OCI-LY3 (cell line): ENCODE results near the gene GAB2.

Source experiments
- H2AFZ ChIP-seq: fragments of 200-600, 300-600 bp; shearing (Covaris generic); 2 replicates; pipeline ENCODE4 v1.6.0; 2014; ENCODE audit warnings: antibody characterized with exemption, low read depth, low read length
- H3K27ac ChIP-seq: fragments of 200-600, 300-600 bp; sonication (generic); 2 replicates; pipeline ENCODE4 v1.5.1; 2014; ENCODE audit warnings: mild to moderate bottlenecking, low read length, moderate library complexity, mixed read lengths
- H3K27me3 ChIP-seq: fragments of 200-600, 300-600 bp; sonication (generic); 2 replicates; pipeline ENCODE4 v1.6.1; 2014; ENCODE audit warnings: low read depth, low read length, mixed read lengths
- H3K36me3 ChIP-seq: fragments of 200-600, 300-600 bp; sonication (generic); replicated peaks from 2 replicates; pipeline ENCODE3; 2014; ENCODE audit warnings: low read depth, low read length, mixed read lengths
- H3K4me1 ChIP-seq: fragments of 300-600, 200-600 bp; sonication (generic); 2 replicates; pipeline ENCODE4 v1.6.1; 2014; ENCODE audit warnings: low read length, mixed read lengths
- H3K4me2 ChIP-seq: fragments of 200-600, 300-600 bp; sonication (generic); 2 replicates; pipeline ENCODE4 v1.6.1; 2014; ENCODE audit warnings: low read length, mixed read lengths
- H3K4me3 ChIP-seq: fragments of 300-600, 200-600 bp; sonication (generic); 2 replicates; pipeline ENCODE4 v1.5.1; 2014; ENCODE audit warnings: antibody characterized with exemption, mild to moderate bottlenecking, low read length, moderate library complexity
- H3K79me2 ChIP-seq: fragments of 300-600, 200-600 bp; shearing (Covaris generic); 2 replicates; pipeline ENCODE4 v1.6.1; 2014; ENCODE audit warnings: mild to moderate bottlenecking, low read length, mixed read lengths
- H3K9ac ChIP-seq: fragments of 300-600, 200-600 bp; shearing (Covaris generic); 2 replicates; pipeline ENCODE4 v1.6.0; 2014; ENCODE audit warnings: mild to moderate bottlenecking, low read length, moderate library complexity
- H3K9me3 ChIP-seq: fragments of 200-600, 300-600 bp; shearing (Covaris generic); 2 replicates; pipeline ENCODE4 v1.6.1; 2014; ENCODE audit warnings: low read length, mixed read lengths; ENCODE audit not compliant: insufficient read depth
- H4K20me1 ChIP-seq: fragments of 200-600, 300-600 bp; sonication (generic); 2 replicates; pipeline ENCODE4 v1.6.1; 2016; ENCODE audit warnings: low read length, mixed read lengths; ENCODE audit not compliant: insufficient read depth
- EZH2phosphoT487 ChIP-seq: fragments of 200-600 bp; shearing (Covaris generic); IDR thresholded peaks from 2 replicates; pipeline ENCODE4 v1.6.1; 2018; ENCODE audit warnings: antibody characterized with exemption, mixed run types, low read depth
- TF ChIP-seq, protein P1 (sequence below): fragments of 200-600, 300-600 bp; sonication (generic); IDR thresholded peaks from 2 replicates; pipeline ENCODE4 v1.5.1; 2014; ENCODE audit warnings: antibody characterized with exemption, low read length, low read depth

Gene GAB2

DNA sequence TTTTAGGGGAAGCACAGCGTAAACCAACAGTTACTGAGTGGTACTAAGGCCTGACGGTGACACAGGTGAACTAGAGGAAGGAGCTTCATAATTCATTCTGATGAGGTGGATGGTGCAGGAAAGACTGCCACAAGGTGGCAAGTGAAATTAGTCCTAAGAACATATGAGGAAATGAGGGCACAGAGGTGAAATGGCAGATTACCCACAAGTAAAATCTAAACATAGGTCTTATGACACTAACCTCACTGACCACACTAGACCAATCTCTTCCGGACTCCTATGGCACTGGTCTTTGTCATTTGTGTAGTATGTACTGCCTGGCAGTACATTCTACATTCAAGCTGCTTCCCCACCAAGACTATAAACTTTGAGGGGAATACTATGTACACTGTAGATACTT, 20.2 kb downstream of the GAB2 start:
- H3K9ac ChIP-seq = no peak overlapping the region
- peaks cover 6% of the 10 kb centered on the region; the same call in 1 of the 2 replicates for H3K79me2 ChIP-seq
- H3K4me3 ChIP-seq = no peak overlapping the region
- no peaks in the 10 kb centered on the region for H3K36me3 ChIP-seq
- H2AFZ ChIP-seq = no peak overlapping the region
- 0 out of 2 replicates have a peak, but pooled peaks cover 5% of the 10 kb centered on the region for H4K20me1 ChIP-seq
- H3K4me2 ChIP-seq = no peak overlapping the region; the same call in 1 of the 2 replicates
- no peak for TF ChIP-seq EZH2phosphoT487
- TF ChIP-seq, protein P1, sequence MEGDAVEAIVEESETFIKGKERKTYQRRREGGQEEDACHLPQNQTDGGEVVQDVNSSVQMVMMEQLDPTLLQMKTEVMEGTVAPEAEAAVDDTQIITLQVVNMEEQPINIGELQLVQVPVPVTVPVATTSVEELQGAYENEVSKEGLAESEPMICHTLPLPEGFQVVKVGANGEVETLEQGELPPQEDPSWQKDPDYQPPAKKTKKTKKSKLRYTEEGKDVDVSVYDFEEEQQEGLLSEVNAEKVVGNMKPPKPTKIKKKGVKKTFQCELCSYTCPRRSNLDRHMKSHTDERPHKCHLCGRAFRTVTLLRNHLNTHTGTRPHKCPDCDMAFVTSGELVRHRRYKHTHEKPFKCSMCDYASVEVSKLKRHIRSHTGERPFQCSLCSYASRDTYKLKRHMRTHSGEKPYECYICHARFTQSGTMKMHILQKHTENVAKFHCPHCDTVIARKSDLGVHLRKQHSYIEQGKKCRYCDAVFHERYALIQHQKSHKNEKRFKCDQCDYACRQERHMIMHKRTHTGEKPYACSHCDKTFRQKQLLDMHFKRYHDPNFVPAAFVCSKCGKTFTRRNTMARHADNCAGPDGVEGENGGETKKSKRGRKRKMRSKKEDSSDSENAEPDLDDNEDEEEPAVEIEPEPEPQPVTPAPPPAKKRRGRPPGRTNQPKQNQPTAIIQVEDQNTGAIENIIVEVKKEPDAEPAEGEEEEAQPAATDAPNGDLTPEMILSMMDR = peak; percentile 38
- peaks cover 5% of the 10 kb centered on the region; the same call in 1 of the 2 replicates for H3K4me1 ChIP-seq
- no peaks in the 10 kb centered on the region for H3K27me3 ChIP-seq
- H3K9me3 ChIP-seq = no peaks in the 10 kb centered on the region
- no peak overlapping the region for H3K27ac ChIP-seq

DNA sequence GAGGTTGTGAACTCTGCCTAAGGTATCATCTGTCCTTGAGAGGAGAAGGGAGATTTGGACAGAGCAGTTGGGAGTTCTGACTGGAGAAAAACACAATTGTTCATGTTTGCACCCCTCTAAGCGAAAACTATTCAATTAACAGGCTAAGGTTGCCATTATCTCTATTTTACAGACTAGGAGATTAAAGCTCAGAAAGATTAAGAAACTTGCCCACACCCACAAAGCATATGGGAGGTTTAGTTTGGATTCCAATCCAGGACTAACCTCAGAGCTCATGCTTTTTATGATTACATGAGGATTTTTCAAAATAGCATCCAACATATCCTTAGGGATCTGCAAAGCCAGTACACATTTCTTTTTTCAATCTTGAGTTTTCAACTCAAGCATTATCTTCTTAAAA, 22.0 kb downstream of the GAB2 start:
- 0 out of 2 replicates have a peak, but pooled peaks cover 5% of the 10 kb centered on the region for H4K20me1 ChIP-seq
- H3K4me1 ChIP-seq = peaks cover 5% of the 10 kb centered on the region; the same call in 1 of the 2 replicates
- no peak overlapping the region for H2AFZ ChIP-seq
- H3K27me3 ChIP-seq = no peaks in the 10 kb centered on the region
- H3K4me2 ChIP-seq = no peak overlapping the region
- H3K4me3 ChIP-seq = no peak overlapping the region
- H3K27ac ChIP-seq = no peak overlapping the region
- H3K9ac ChIP-seq = no peak overlapping the region
- H3K79me2 ChIP-seq = peaks cover 6% of the 10 kb centered on the region; the same call in 1 of the 2 replicates
- H3K9me3 ChIP-seq = no peaks in the 10 kb centered on the region
- no peaks in the 10 kb centered on the region for H3K36me3 ChIP-seq
- TF ChIP-seq, protein P1 = no peak
- no peak for TF ChIP-seq EZH2phosphoT487

DNA sequence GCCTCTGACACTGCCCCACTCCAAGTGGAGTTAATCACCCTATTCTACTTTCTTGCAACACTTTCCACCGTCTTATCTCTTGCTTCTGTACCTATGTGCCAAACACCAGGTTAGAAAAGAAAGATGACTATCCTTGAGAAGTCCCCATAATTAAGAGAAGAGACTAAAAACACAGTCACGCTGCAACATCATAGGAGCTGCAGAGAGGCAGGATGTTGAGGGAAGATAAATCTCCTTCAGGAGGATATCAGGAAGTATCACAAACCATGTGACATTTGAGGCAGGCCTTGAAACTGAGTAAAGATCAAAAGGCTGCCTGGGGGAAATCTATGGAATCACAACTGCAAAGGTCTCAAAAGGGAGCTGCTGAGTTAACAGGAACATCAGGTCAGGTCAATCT, 24.8 kb downstream of the GAB2 start:
- TF ChIP-seq, protein P1 = no peak
- no peak for TF ChIP-seq EZH2phosphoT487
- no peak overlapping the region for H3K4me2 ChIP-seq
- no peak overlapping the region for H3K27ac ChIP-seq

DNA sequence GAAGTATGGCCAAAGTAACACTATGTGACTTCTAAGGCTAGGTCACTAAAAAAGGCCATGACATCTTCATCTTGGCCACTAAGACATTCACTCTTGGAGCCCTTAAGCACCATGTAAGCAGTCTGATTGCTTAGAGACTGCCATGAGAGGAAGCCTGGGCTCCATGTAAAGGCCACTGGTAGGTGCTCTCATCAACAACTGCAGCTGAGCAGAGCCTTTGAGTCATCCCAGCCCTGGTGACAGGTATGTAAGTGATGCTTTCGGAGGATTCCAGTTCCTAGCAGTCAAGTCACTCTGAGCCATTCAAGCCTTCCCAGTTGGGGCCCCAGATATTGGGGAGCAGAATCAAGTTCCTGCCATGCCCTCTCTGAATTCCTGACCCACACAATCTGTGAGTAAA, 26.2 kb downstream of the GAB2 start:
- Histone ChIP-seq H2AFZ (no peak overlapping the region), H3K9ac (no peak overlapping the region), H3K27ac (no peak overlapping the region), H4K20me1 (peaks cover 7% of the 10 kb centered on the region; the same call in 1 of the 2 replicates), H3K4me2 (no peak overlapping the region), H3K4me3 (no peak overlapping the region), H3K79me2 (peaks cover 6% of the 10 kb centered on the region; the same call in 1 of the 2 replicates), H3K36me3 (no peaks in the 10 kb centered on the region), H3K27me3 (no peaks in the 10 kb centered on the region), H3K9me3 (no peaks in the 10 kb centered on the region), H3K4me1 (no peaks in the 10 kb centered on the region)
- TF ChIP-seq, protein P1 = no peak
- TF ChIP-seq EZH2phosphoT487 = no peak

More for the DNA sequence above, 24.8 kb downstream of the GAB2 start:
- H3K4me1 ChIP-seq = peaks cover 5% of the 10 kb centered on the region; the same call in 1 of the 2 replicates
- H4K20me1 ChIP-seq = 0 out of 2 replicates have a peak, but pooled peaks cover 5% of the 10 kb centered on the region
- no peaks in the 10 kb centered on the region for H3K36me3 ChIP-seq
- H3K9me3 ChIP-seq = no peaks in the 10 kb centered on the region
- H2AFZ ChIP-seq = no peak overlapping the region
- no peak overlapping the region for H3K9ac ChIP-seq
- no peak overlapping the region for H3K4me3 ChIP-seq
- peaks cover 6% of the 10 kb centered on the region; the same call in 1 of the 2 replicates for H3K79me2 ChIP-seq
- no peaks in the 10 kb centered on the region for H3K27me3 ChIP-seq
